ENCODE results near the gene GPRIN1. TPM values are rescaled to one million over a fixed set of nuclear protein-coding genes. Genes with fewer than 3 reads are reported as not detected.

Gene GPRIN1
- total RNA-seq, 2 experiments from 2014 or later = 1.5 to 1.6 TPM

- H3K9me3 Mint-ChIP-seq = no peaks in the 10 kb centered on the region
- H3K36me3 Mint-ChIP-seq = no peaks in the 10 kb centered on the region
- POLR2A ChIA-PET = no interaction called here
- ATAC-seq (ENCODE audit: low read depth) (no peak), DNase-seq (no peak)
- H3K4me1 Mint-ChIP-seq = peaks cover 10% of the 10 kb centered on the region
- no peak overlapping the region for H3K27ac Mint-ChIP-seq
- peaks cover 66% of the 10 kb centered on the region for H3K27me3 Mint-ChIP-seq
- H3K4me3 Mint-ChIP-seq = no peak overlapping the region
These were observed 16.3 kb upstream of the GPRIN1 start for GRCh38 chr5:176625966-176626875.

- H3K27ac Mint-ChIP-seq = no peak overlapping the region
- peaks cover 64% of the 10 kb centered on the region for H3K27me3 Mint-ChIP-seq
- H3K9me3 Mint-ChIP-seq = no peaks in the 10 kb centered on the region
- no peaks in the 10 kb centered on the region for H3K36me3 Mint-ChIP-seq
- ATAC-seq (ENCODE audit: low read depth) = no peak
- POLR2A ChIA-PET = no interaction called here
- peaks cover 8% of the 10 kb centered on the region for H3K4me1 Mint-ChIP-seq
- DNase-seq = no peak
- H3K4me3 Mint-ChIP-seq = no peak overlapping the region
These were observed 15.6 kb upstream of the GPRIN1 start for GRCh38 chr5:176625512-176625911.

- Mint-ChIP-seq H3K36me3 (peaks cover 2% of the 10 kb centered on the region), H3K4me3 (no peak overlapping the region), H3K27me3 (peaks cover 69% of the 10 kb centered on the region), H3K4me1 (peaks cover 10% of the 10 kb centered on the region), H3K27ac (no peak overlapping the region), H3K9me3 (no peaks in the 10 kb centered on the region)
- POLR2A ChIA-PET = no interaction called here
- no peak for ATAC-seq (ENCODE audit: low read depth)
- DNase-seq = no peak
These were observed 15.0 kb upstream of the GPRIN1 start for GRCh38 chr5:176624938-176625337.

GRCh38 chr5:176624142-176624541 is 14.2 kb upstream of the GPRIN1 start:
- POLR2A ChIA-PET = no interaction called here
- Mint-ChIP-seq H3K27me3 (peaks cover 69% of the 10 kb centered on the region), H3K27ac (no peak overlapping the region), H3K36me3 (peaks cover 2% of the 10 kb centered on the region), H3K4me1 (peaks cover 10% of the 10 kb centered on the region), H3K4me3 (no peak overlapping the region), H3K9me3 (no peaks in the 10 kb centered on the region)
- no peak for ATAC-seq (ENCODE audit: low read depth)
- DNase-seq = no peak

- Mint-ChIP-seq H3K4me1 (peaks cover 7% of the 10 kb centered on the region), H3K36me3 (peaks cover 2% of the 10 kb centered on the region), H3K9me3 (no peaks in the 10 kb centered on the region), H3K27ac (no peak overlapping the region), H3K4me3 (no peak overlapping the region), H3K27me3 (peaks cover 74% of the 10 kb centered on the region)
- ATAC-seq (ENCODE audit: low read depth) (no peak), DNase-seq (no peak)
- POLR2A ChIA-PET = interaction anchor here (0.8 kb wide), 2 partner anchors 9 to 15 kb away, joined by 3 read pairs; partner anchors contain the start of genes EIF4E1B and SNCB
These were observed 11.7 kb upstream of the GPRIN1 start for GRCh38 chr5:176621661-176622079.

GRCh38 chr5:176620333-176620981 is 10.5 kb upstream of the GPRIN1 start:
- H3K4me3 Mint-ChIP-seq = peak overlapping the region; percentile 83
- no peak overlapping the region for H3K27ac Mint-ChIP-seq
- ATAC-seq (ENCODE audit: low read depth) = peak; percentile 26
- peaks cover 2% of the 10 kb centered on the region for H3K36me3 Mint-ChIP-seq
- no peak for DNase-seq
- H3K27me3 Mint-ChIP-seq = peaks cover 77% of the 10 kb centered on the region
- POLR2A ChIA-PET = no interaction called here
- H3K9me3 Mint-ChIP-seq = no peaks in the 10 kb centered on the region
- peaks cover 7% of the 10 kb centered on the region for H3K4me1 Mint-ChIP-seq

GRCh38 chr5:176619569-176620332 is 9.8 kb upstream of the GPRIN1 start:
- peak overlapping the region; percentile 83 for H3K4me3 Mint-ChIP-seq
- H3K4me1 Mint-ChIP-seq = peaks cover 7% of the 10 kb centered on the region
- peaks cover 74% of the 10 kb centered on the region for H3K27me3 Mint-ChIP-seq
- DNase-seq (no peak), ATAC-seq (ENCODE audit: low read depth) (no peak)
- no peaks in the 10 kb centered on the region for H3K9me3 Mint-ChIP-seq
- H3K36me3 Mint-ChIP-seq = peaks cover 2% of the 10 kb centered on the region
- H3K27ac Mint-ChIP-seq = no peak overlapping the region
- POLR2A ChIA-PET = no interaction called here

GRCh38 chr5:176619203-176619568 is 9.2 kb upstream of the GPRIN1 start:
- POLR2A ChIA-PET = no interaction called here
- no peaks in the 10 kb centered on the region for H3K9me3 Mint-ChIP-seq
- peaks cover 2% of the 10 kb centered on the region for H3K36me3 Mint-ChIP-seq
- DNase-seq (peak; percentile 85), ATAC-seq (ENCODE audit: low read depth) (peak; percentile 95)
- peak overlapping the region; percentile 37 for H3K4me3 Mint-ChIP-seq
- H3K27ac Mint-ChIP-seq = no peak overlapping the region
- H3K27me3 Mint-ChIP-seq = peaks cover 69% of the 10 kb centered on the region
- peaks cover 7% of the 10 kb centered on the region for H3K4me1 Mint-ChIP-seq

GRCh38 chr5:176618783-176619182 is 8.8 kb upstream of the GPRIN1 start:
- Mint-ChIP-seq H3K27ac (no peak overlapping the region), H3K36me3 (peaks cover 2% of the 10 kb centered on the region), H3K9me3 (no peaks in the 10 kb centered on the region), H3K4me3 (peak overlapping the region; percentile 37), H3K4me1 (peaks cover 7% of the 10 kb centered on the region), H3K27me3 (peaks cover 66% of the 10 kb centered on the region)
- POLR2A ChIA-PET = interaction anchor here (1.1 kb wide), 1 partner anchor 12 kb away, joined by 3 read pairs; the partner anchor contains the start of genes EIF4E1B and SNCB
- DNase-seq = no peak
- ATAC-seq (ENCODE audit: low read depth) = no peak

GRCh38 chr5:176616511-176616910 is 6.6 kb upstream of the GPRIN1 start:
- no peak for DNase-seq
- ATAC-seq (ENCODE audit: low read depth) = no peak
- peaks cover 69% of the 10 kb centered on the region for H3K27me3 Mint-ChIP-seq
- H3K4me3 Mint-ChIP-seq = no peak overlapping the region
- peaks cover 7% of the 10 kb centered on the region for H3K4me1 Mint-ChIP-seq
- H3K9me3 Mint-ChIP-seq = no peaks in the 10 kb centered on the region
- H3K36me3 Mint-ChIP-seq = peaks cover 2% of the 10 kb centered on the region
- POLR2A ChIA-PET = no interaction called here
- no peak overlapping the region for H3K27ac Mint-ChIP-seq

- Mint-ChIP-seq H3K4me1 (peaks cover 6% of the 10 kb centered on the region), H3K4me3 (no peak overlapping the region), H3K36me3 (no peaks in the 10 kb centered on the region), H3K27me3 (peaks cover 60% of the 10 kb centered on the region), H3K27ac (no peak overlapping the region), H3K9me3 (no peaks in the 10 kb centered on the region)
- ATAC-seq (ENCODE audit: low read depth) (no peak), DNase-seq (no peak)
- POLR2A ChIA-PET = no interaction called here
These were observed 5.0 kb upstream of the GPRIN1 start for GRCh38 chr5:176614805-176615478.

- POLR2A ChIA-PET = no interaction called here
- no peak overlapping the region for H3K27ac Mint-ChIP-seq
These were observed 2.9 kb upstream of the GPRIN1 start for GRCh38 chr5:176612855-176613254.

GRCh38 chr5:176612008-176612407 is 2.1 kb upstream of the GPRIN1 start:
- no peaks in the 10 kb centered on the region for H3K36me3 Mint-ChIP-seq
- no peak overlapping the region for H3K27ac Mint-ChIP-seq
- no peak for DNase-seq
- POLR2A ChIA-PET = interaction anchor here (0.7 kb wide), 1 partner anchor 81 kb away, joined by 4 read pairs; no protein-coding TSS in a partner anchor
- no peak overlapping the region for H3K4me3 Mint-ChIP-seq
- no peak for ATAC-seq (ENCODE audit: low read depth)
- peaks cover 50% of the 10 kb centered on the region for H3K27me3 Mint-ChIP-seq
- H3K4me1 Mint-ChIP-seq = peaks cover 8% of the 10 kb centered on the region
- no peaks in the 10 kb centered on the region for H3K9me3 Mint-ChIP-seq

More at GRCh38 chr5:176612855-176613254, 2.9 kb upstream of the GPRIN1 start:
- Mint-ChIP-seq H3K4me1 (peaks cover 8% of the 10 kb centered on the region), H3K27me3 (peaks cover 53% of the 10 kb centered on the region), H3K9me3 (no peaks in the 10 kb centered on the region), H3K36me3 (no peaks in the 10 kb centered on the region), H3K4me3 (no peak overlapping the region)
- no peak for DNase-seq
- no peak for ATAC-seq (ENCODE audit: low read depth)

Data from activated naive CD8-positive, alpha-beta T cell treated with anti-CD3 and anti-CD28 coated beads, Interleukin-2, amount 10 ng/mL, durations not matched to agents 7 days and 5 days (primary cell).